ENCODE measurements around the gene CTSW. TPM values are rescaled to one million over a fixed set of nuclear protein-coding genes. Genes with fewer than 3 reads are reported as not detected.
A peak's percentile ranks its signal among the peaks of the same experiment; 100 is the strongest.

CTSW gene
- total RNA-seq, 1 experiment from 2014 or later, result not detected

DNA sequence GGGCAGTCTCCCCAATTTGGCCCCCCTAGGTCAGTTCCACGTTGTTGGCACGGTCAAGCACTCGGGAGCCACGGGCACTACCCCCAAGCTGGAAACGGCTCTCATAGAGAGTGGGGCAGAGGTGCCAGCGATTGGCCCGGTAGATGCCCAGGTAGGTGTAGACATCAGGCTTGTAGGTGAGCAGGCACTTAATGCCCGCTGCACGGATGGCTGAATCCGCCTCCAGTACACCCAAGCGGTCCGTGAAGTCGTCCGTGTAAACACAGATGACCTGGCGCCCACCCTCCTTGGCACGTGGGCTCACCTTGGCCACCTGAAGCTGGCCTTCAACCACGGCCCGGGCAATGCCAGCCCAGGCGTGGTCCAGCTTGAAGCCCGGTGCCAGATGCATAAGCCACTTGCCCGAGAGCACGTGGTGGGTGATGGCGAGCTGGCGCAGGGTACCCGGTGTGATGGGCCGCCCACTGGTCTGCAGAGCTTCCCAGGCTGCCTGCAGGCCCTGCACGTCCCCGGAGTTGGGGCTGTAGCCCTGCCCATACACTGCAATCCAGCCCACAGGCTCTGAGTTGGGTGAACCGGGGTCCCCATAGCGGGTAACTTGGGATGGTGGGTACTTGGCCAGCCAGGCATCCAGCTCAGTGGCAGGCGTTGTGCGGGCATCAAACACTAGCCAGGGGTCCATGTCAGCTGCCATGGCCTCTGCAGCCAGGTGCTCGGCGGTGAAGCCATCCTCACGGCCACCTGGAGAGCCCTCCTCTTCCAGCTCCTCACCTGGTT is 38.0 kb downstream of the CTSW start:
- Histone ChIP-seq H3K27ac (ENCODE audit: low read length) (peak overlapping the region; percentile 99), H3K36me3 (ENCODE audit: control insufficient read depth, insufficient read depth, low read length) (peaks cover 3% of the 10 kb centered on the region; the same call in 1 of the 2 replicates), H3K9me3 (ENCODE audit: control insufficient read depth, insufficient read depth, low read depth, low read length) (no peaks in the 10 kb centered on the region), H3K4me1 (ENCODE audit: control insufficient read depth, insufficient read depth, low read length) (peaks cover 68% of the 10 kb centered on the region), H3K27me3 (ENCODE audit: control insufficient read depth, insufficient read depth, low read length) (no peaks in the 10 kb centered on the region), H3K4me3 (ENCODE audit: low read depth in 2 of 2, low read length in 2 of 2) (peak overlapping the region; percentile 86 to 97)
- in situ Hi-C loops (cut with HindIII; ENCODE audit: low pct_unique_long_range_greater_than_20kb, low sequenced_read_pairs), result no loop called here
- ChIA-PET POLR2A (interaction anchor here (0.5 to 3.8 kb wide), 3 partner anchors 16 to 20 kb away, joined by 4 to 35 read pairs (median 9); partner anchors contain the start of gene FOSL1), CTCF (no interaction called here)
- ATAC-seq (no peak), DNase-seq (ENCODE audit: low read depth, low spot score) (no peak)
- intact Hi-C loops (cut with micrococcal nuclease; ENCODE audit: unreplicated experiment), result no loop called here
- TF ChIP-seq SIN3A (IDR thresholded peaks at IDR 0.05; ENCODE audit: borderline replicate concordance, insufficient read depth, low read depth, low read length) (0 out of 2 replicates have a peak, but pooled peaks have one; percentile 15), POLR2AphosphoS5 (IDR thresholded peaks at IDR 0.05; ENCODE audit: low read depth, low read length) (peak; percentile 76), TCF7L2 (IDR thresholded peaks at IDR 0.05; ENCODE audit: low read depth, low read length) (no peak)
- TSS peak; percentile 94 for BruUV-seq (replicated peaks)

DNA sequence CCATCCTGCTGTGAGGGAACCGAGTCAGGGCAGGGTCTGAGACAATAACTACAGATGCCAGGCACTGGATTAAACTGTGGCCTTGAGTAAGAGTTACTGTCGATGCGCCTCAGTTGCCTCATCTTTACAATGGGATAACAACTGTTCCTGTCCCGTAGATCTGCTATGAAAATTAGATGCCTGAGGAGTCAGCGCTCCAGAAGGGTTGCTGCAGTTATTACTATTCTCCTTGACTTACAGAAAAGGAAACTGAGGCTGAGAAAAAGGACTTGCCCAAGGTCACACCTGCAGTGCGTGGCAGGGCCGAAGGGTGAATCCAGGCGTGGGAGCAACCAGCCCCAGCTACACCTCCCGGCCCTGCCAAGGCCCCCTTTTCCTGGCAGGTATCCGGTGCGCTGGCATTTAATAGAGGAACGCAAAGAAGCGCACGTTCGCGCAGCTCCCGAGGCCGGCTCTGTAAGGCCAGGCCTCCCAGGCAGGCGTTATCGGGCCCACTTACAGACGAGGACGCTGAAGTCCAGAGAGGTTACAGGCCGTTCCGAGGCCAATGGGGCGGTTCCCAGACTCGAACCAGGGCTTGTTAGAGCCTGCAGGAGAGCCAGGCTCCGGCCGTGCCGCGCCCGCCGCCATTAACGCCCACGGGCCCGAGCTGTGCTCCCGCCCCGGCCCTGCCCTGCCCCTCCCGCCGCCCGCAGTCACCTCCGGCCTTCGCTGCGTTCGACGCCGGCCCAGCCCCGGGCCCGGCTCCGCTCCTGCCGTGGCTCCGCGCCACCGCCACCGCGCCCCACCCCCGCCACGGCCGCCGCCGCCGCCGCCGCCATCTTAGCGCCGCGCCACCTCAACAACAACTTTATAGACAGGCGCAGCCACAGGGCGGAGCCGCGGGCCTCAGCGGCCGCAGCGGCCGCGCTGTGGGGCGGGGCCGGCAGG is 38.8 kb downstream of the CTSW start, which contains the start of gene C11orf68:
TSS of gene C11orf68 (minus strand) at position 852 of the 930 bp plus-strand sequence. CDS start at position 821, 31 bp downstream.
- peak; percentile 45 for ATAC-seq
- intact Hi-C loops (cut with micrococcal nuclease; ENCODE audit: unreplicated experiment), result no loop called here
- H3K4me3 ChIP-seq (ENCODE audit: low read depth in 2 of 2, low read length in 2 of 2), result peak within 1 kb of the TSS; percentile 91 to 97
- no peaks in the 10 kb centered on the region for H3K9me3 ChIP-seq (ENCODE audit: control insufficient read depth, insufficient read depth, low read depth, low read length)
- CTCF ChIA-PET, result no interaction called here
- peaks cover 3% of the 10 kb centered on the region; the same call in 1 of the 2 replicates for H3K36me3 ChIP-seq (ENCODE audit: control insufficient read depth, insufficient read depth, low read length)
- no peaks in the 10 kb centered on the region for H3K27me3 ChIP-seq (ENCODE audit: control insufficient read depth, insufficient read depth, low read length)
- peak within 1 kb of the TSS; percentile 99 for H3K27ac ChIP-seq (ENCODE audit: low read length)
- TF ChIP-seq, protein P1, sequence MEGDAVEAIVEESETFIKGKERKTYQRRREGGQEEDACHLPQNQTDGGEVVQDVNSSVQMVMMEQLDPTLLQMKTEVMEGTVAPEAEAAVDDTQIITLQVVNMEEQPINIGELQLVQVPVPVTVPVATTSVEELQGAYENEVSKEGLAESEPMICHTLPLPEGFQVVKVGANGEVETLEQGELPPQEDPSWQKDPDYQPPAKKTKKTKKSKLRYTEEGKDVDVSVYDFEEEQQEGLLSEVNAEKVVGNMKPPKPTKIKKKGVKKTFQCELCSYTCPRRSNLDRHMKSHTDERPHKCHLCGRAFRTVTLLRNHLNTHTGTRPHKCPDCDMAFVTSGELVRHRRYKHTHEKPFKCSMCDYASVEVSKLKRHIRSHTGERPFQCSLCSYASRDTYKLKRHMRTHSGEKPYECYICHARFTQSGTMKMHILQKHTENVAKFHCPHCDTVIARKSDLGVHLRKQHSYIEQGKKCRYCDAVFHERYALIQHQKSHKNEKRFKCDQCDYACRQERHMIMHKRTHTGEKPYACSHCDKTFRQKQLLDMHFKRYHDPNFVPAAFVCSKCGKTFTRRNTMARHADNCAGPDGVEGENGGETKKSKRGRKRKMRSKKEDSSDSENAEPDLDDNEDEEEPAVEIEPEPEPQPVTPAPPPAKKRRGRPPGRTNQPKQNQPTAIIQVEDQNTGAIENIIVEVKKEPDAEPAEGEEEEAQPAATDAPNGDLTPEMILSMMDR (IDR thresholded peaks at IDR 0.05), result no peak
- TF ChIP-seq POLR2AphosphoS5 (IDR thresholded peaks at IDR 0.05; ENCODE audit: low read depth, low read length) (peak; percentile 17; the same call in 1 of the 2 replicates), TCF7L2 (IDR thresholded peaks at IDR 0.05; ENCODE audit: low read depth, low read length) (no peak)
- BruUV-seq (replicated peaks), result no TSS peak
- DNase-seq (ENCODE audit: low read depth, low spot score), result no peak
- POLR2A ChIA-PET, result interaction anchor here (1.2 to 3.8 kb wide), 2 partner anchors 17 to 20 kb away, joined by 4 to 35 read pairs; partner anchors contain the start of gene FOSL1
- H3K4me1 ChIP-seq (ENCODE audit: control insufficient read depth, insufficient read depth, low read length), result peaks cover 60% of the 10 kb centered on the region
- in situ Hi-C loops (cut with HindIII; ENCODE audit: low pct_unique_long_range_greater_than_20kb, low sequenced_read_pairs), result no loop called here

DNA sequence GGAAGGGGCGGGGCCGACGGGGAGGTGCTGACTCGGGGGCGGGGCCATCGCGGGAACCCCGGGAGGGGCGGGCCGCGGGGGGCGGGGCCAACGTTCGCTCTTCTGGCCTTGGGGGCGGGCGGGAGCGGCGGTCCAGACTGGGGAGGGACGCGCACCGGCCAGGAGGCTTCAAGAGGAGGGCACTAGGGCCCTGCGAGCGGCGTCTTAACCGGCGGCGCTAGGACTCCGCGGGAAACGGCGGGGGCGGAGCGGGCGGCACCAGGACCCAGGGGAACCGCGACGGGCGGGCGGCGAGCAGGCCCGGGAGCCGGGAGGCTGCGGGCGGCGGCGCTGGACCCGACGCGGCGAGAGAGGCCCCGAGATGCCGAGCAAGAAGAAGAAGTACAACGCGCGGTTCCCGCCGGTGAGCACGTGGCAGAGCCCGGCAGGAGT is 39.5 kb downstream of the CTSW start, which contains the start of gene DRAP1:
TSS of gene DRAP1 (plus strand) at position 286 of the 432 bp plus-strand sequence. CDS start at position 362, 76 bp downstream.
- peak; percentile 75 for ATAC-seq
- TF ChIP-seq POLR2AphosphoS5 (IDR thresholded peaks at IDR 0.05; ENCODE audit: low read depth, low read length) (peak; percentile 83), SIN3A (IDR thresholded peaks at IDR 0.05; ENCODE audit: borderline replicate concordance, insufficient read depth, low read depth, low read length) (peak; percentile 96)
- TF ChIP-seq, protein P1 (IDR thresholded peaks at IDR 0.05), result no peak
- H3K36me3 ChIP-seq (ENCODE audit: control insufficient read depth, insufficient read depth, low read length), result peaks cover 3% of the 10 kb centered on the region; the same call in 1 of the 2 replicates
- peak within 1 kb of the TSS; percentile 91 to 97 for H3K4me3 ChIP-seq (ENCODE audit: low read depth in 2 of 2, low read length in 2 of 2)
- no peaks in the 10 kb centered on the region for H3K9me3 ChIP-seq (ENCODE audit: control insufficient read depth, insufficient read depth, low read depth, low read length)
- no peaks in the 10 kb centered on the region for H3K27me3 ChIP-seq (ENCODE audit: control insufficient read depth, insufficient read depth, low read length)
- in situ Hi-C loops (cut with HindIII; ENCODE audit: low pct_unique_long_range_greater_than_20kb, low sequenced_read_pairs) (no loop called here), intact Hi-C loops (cut with micrococcal nuclease; ENCODE audit: unreplicated experiment) (no loop called here)
- peaks cover 54% of the 10 kb centered on the region for H3K4me1 ChIP-seq (ENCODE audit: control insufficient read depth, insufficient read depth, low read length)
- ChIA-PET CTCF (no interaction called here), POLR2A (no interaction called here)
- no TSS peak for BruUV-seq (replicated peaks)
- H3K27ac ChIP-seq (ENCODE audit: low read length), result peak within 1 kb of the TSS; percentile 99
- no peak for DNase-seq (ENCODE audit: low read depth, low spot score)

Measured in Panc1 (cell line).